GM23338 (cell line): ENCODE results near the gene LRRC37A3.
"Not testable (repeated sequence)": the region's sequence is repeated elsewhere in the genome, so short reads cannot be mapped to it uniquely, and the experiment has no call there.

ENCODE experiments used
- CREB1 ChIP-seq: fragments of 250-450 bp; sonication (Bioruptor Pico); IDR thresholded peaks from 2 replicates; pipeline ENCODE4 v1.5.0; 2020; ENCODE audit warnings: low read depth, mild to moderate bottlenecking, moderate library complexity
- CTCF ChIP-seq, 2 experiments: fragments of 200-600 bp in 1 of 2; sonication (generic) in 1 of 2; conservative IDR thresholded peaks; 2 replicates each; pipeline versions ENCODE4 v1.5.1 to v1.6.1; 2016 to 2017; ENCODE audit warnings: antibody characterized with exemption in 2 of 2, low read depth in 2 of 2, mild to moderate bottlenecking in 2 of 2, moderate library complexity in 1 of 2
- ETS1 ChIP-seq: IDR thresholded peaks from 2 replicates; pipeline ENCODE4 v1.6.1; 2016; ENCODE audit warnings: antibody characterized with exemption
- EZH2 ChIP-seq: fragments of 200-600 bp; sonication (generic); IDR thresholded peaks from one replicate; pipeline ENCODE4 v1.8.0; 2017; ENCODE audit warnings: antibody characterized with exemption, mild to moderate bottlenecking, low read depth; ENCODE audit not compliant: unreplicated experiment
- EZH2phosphoT487 ChIP-seq: fragments of 200-600 bp; sonication (generic); IDR thresholded peaks from one replicate; pipeline ENCODE4 v1.8.1; 2018; ENCODE audit warnings: antibody characterized with exemption; ENCODE audit not compliant: unreplicated experiment
- JUNB ChIP-seq: IDR thresholded peaks from one replicate; pipeline ENCODE4 v1.6.1; 2016; ENCODE audit warnings: antibody characterized with exemption; ENCODE audit not compliant: unreplicated experiment
- NANOG ChIP-seq: IDR thresholded peaks from 2 replicates; pipeline ENCODE4 v1.6.1; 2016; ENCODE audit warnings: antibody characterized with exemption, borderline replicate concordance
- POLR2AphosphoS5 ChIP-seq: IDR thresholded peaks from 2 replicates; pipeline ENCODE4 v1.6.1; 2016; ENCODE audit warnings: antibody characterized with exemption, low read depth
- REST ChIP-seq: IDR thresholded peaks from one replicate; pipeline ENCODE4 v1.6.1; 2018; ENCODE audit warnings: antibody characterized with exemption; ENCODE audit not compliant: unreplicated experiment
- STAT1 ChIP-seq: IDR thresholded peaks from one replicate; pipeline ENCODE4 v1.6.1; 2016; ENCODE audit warnings: antibody characterized with exemption; ENCODE audit not compliant: unreplicated experiment
- ZNF331 ChIP-seq: fragments of 250-450 bp; sonication (Bioruptor Pico); IDR thresholded peaks from 2 replicates; pipeline ENCODE4 v1.5.0; 2020; ENCODE audit warnings: low read depth, mild to moderate bottlenecking, moderate library complexity
- TF ChIP-seq, protein P1 (sequence below): fragments of 250-450 bp; sonication (Bioruptor Pico); IDR thresholded peaks from 2 replicates; pipeline ENCODE4 v1.5.0; 2020; ENCODE audit warnings: mild to moderate bottlenecking, moderate library complexity

GRCh38 chr17:64965256-64965872 is 46.1 kb upstream of the LRRC37A3 start:
- TF ChIP-seq POLR2AphosphoS5; JUNB; CTCF (conservative IDR thresholded peaks at IDR 0.05; ENCODE audit: low read depth in 2 of 2); CREB1 (CRISPR knock-in tag); EZH2phosphoT487; STAT1; REST; EZH2; ETS1; NANOG; ZNF331 (CRISPR knock-in tag): not testable (repeated sequence)
- TF ChIP-seq, protein P1, sequence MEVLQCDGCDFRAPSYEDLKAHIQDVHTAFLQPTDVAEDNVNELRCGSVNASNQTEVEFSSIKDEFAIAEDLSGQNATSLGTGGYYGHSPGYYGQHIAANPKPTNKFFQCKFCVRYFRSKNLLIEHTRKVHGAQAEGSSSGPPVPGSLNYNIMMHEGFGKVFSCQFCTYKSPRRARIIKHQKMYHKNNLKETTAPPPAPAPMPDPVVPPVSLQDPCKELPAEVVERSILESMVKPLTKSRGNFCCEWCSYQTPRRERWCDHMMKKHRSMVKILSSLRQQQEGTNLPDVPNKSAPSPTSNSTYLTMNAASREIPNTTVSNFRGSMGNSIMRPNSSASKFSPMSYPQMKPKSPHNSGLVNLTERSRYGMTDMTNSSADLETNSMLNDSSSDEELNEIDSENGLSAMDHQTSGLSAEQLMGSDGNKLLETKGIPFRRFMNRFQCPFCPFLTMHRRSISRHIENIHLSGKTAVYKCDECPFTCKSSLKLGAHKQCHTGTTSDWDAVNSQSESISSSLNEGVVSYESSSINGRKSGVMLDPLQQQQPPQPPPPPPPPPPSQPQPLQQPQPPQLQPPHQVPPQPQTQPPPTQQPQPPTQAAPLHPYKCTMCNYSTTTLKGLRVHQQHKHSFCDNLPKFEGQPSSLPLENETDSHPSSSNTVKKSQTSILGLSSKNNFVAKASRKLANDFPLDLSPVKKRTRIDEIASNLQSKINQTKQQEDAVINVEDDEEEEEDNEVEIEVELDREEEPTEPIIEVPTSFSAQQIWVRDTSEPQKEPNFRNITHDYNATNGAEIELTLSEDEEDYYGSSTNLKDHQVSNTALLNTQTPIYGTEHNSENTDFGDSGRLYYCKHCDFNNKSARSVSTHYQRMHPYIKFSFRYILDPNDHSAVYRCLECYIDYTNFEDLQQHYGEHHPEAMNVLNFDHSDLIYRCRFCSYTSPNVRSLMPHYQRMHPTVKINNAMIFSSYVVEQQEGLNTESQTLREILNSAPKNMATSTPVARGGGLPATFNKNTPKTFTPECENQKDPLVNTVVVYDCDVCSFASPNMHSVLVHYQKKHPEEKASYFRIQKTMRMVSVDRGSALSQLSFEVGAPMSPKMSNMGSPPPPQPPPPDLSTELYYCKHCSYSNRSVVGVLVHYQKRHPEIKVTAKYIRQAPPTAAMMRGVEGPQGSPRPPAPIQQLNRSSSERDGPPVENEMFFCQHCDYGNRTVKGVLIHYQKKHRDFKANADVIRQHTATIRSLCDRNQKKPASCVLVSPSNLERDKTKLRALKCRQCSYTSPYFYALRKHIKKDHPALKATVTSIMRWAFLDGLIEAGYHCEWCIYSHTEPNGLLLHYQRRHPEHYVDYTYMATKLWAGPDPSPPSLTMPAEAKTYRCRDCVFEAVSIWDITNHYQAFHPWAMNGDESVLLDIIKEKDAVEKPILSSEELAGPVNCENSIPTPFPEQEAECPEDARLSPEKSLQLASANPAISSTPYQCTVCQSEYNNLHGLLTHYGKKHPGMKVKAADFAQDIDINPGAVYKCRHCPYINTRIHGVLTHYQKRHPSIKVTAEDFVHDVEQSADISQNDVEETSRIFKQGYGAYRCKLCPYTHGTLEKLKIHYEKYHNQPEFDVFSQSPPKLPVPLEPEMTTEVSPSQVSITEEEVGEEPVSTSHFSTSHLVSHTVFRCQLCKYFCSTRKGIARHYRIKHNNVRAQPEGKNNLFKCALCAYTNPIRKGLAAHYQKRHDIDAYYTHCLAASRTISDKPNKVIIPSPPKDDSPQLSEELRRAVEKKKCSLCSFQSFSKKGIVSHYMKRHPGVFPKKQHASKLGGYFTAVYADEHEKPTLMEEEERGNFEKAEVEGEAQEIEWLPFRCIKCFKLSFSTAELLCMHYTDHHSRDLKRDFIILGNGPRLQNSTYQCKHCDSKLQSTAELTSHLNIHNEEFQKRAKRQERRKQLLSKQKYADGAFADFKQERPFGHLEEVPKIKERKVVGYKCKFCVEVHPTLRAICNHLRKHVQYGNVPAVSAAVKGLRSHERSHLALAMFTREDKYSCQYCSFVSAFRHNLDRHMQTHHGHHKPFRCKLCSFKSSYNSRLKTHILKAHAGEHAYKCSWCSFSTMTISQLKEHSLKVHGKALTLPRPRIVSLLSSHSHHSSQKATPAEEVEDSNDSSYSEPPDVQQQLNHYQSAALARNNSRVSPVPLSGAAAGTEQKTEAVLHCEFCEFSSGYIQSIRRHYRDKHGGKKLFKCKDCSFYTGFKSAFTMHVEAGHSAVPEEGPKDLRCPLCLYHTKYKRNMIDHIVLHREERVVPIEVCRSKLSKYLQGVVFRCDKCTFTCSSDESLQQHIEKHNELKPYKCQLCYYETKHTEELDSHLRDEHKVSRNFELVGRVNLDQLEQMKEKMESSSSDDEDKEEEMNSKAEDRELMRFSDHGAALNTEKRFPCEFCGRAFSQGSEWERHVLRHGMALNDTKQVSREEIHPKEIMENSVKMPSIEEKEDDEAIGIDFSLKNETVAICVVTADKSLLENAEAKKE (CRISPR knock-in tag) = not testable (repeated sequence)
